WTC11 (cell line): ENCODE results near the gene ARL9. TPM values are rescaled to one million over a fixed set of nuclear protein-coding genes. Genes with fewer than 3 reads are reported as not detected.

ENCODE experiments used
- ATAC-seq: fragments of 200-7000 bp; cut with Tn5 transposase; 2 replicates; pipeline ENCODE4 v1.10.0; 2021; ENCODE audit warnings: mild to moderate bottlenecking, moderate library complexity
- CTCF ChIA-PET: fragments of 300-600 bp; sonication (Branson Sonifier 250); formaldehyde crosslinking; loops from one replicate; lab custom pipeline; 2021; ENCODE audit warnings: antibody characterized with exemption; lab: Charles Lee
- POLR2A ChIA-PET: fragments of 350-600 bp; sonication (Branson Sonifier 250); formaldehyde crosslinking; loops from one replicate; lab custom pipeline; 2021; ENCODE audit warnings: antibody characterized with exemption; lab: Charles Lee
- DNase-seq: peaks from one replicate; pipeline ENCODE4 v3.0.0; 2021; ENCODE audit warnings: low spot score
- H3K27ac Mint-ChIP-seq: 2 replicates; pipeline ENCODE4 v1.8.0; 2021; ENCODE audit warnings: mixed read lengths
- H3K27me3 Mint-ChIP-seq: 2 replicates; pipeline ENCODE4 v1.8.0; 2021; ENCODE audit warnings: low read depth, mild to moderate bottlenecking, moderate library complexity, mixed read lengths
- H3K36me3 Mint-ChIP-seq: 2 replicates; pipeline ENCODE4 v1.8.0; 2021; ENCODE audit warnings: mixed read lengths
- H3K4me1 Mint-ChIP-seq: 2 replicates; pipeline ENCODE4 v1.8.0; 2022; ENCODE audit warnings: mixed read lengths
- H3K4me3 Mint-ChIP-seq: 2 replicates; pipeline ENCODE4 v1.8.0; 2021; ENCODE audit warnings: mild to moderate bottlenecking, moderate library complexity, mixed read lengths
- H3K9me3 Mint-ChIP-seq: 2 replicates; pipeline ENCODE4 v1.8.0; 2021; ENCODE audit warnings: mixed read lengths
- FOXJ3 ChIP-seq: sonication (generic); formaldehyde crosslinking; IDR thresholded peaks from 2 replicates; pipeline ENCODE4 v1.9.0; 2021; ENCODE audit warnings: missing genetic modification reagents, mild to moderate bottlenecking, borderline replicate concordance
- FOXK1 ChIP-seq: sonication (generic); formaldehyde crosslinking; IDR thresholded peaks from 2 replicates; pipeline ENCODE4 v1.8.0; 2022; ENCODE audit warnings: mild to moderate bottlenecking, moderate library complexity, missing genetic modification reagents
- FOXP1 ChIP-seq: sonication (generic); formaldehyde crosslinking; IDR thresholded peaks from 2 replicates; pipeline ENCODE4 v1.8.0; 2022; ENCODE audit warnings: missing genetic modification reagents, mild to moderate bottlenecking, moderate library complexity, borderline replicate concordance
- GTF2I ChIP-seq: fragments of 250-450 bp; sonication (Bioruptor Pico); conservative IDR thresholded peaks from 2 replicates; pipeline ENCODE4 v1.4.0; 2021; ENCODE audit warnings: mild to moderate bottlenecking
- HMGA2 ChIP-seq: fragments of 250-450 bp; sonication (Bioruptor Pico); IDR thresholded peaks from 2 replicates; pipeline ENCODE4 v1.4.0; 2021; ENCODE audit warnings: mild to moderate bottlenecking, moderate library complexity
- STAT6 ChIP-seq: sonication (generic); formaldehyde crosslinking; conservative IDR thresholded peaks from 2 replicates; pipeline ENCODE4 v1.8.1; 2023; ENCODE audit warnings: mild to moderate bottlenecking, low read depth, missing genetic modification reagents, moderate library complexity
- TCF7 ChIP-seq: sonication (generic); formaldehyde crosslinking; IDR thresholded peaks from 2 replicates; pipeline ENCODE4 v1.8.0; 2022; ENCODE audit warnings: mild to moderate bottlenecking, low read depth, missing genetic modification reagents, moderate library complexity
- ZBTB21 ChIP-seq: sonication (generic); formaldehyde crosslinking; IDR thresholded peaks from 2 replicates; pipeline ENCODE4 v1.8.1; 2023; ENCODE audit warnings: mild to moderate bottlenecking, missing genetic modification reagents, borderline replicate concordance
- total RNA-seq: library from RNA; stranded (reverse); gene quantifications from 3 replicates; pipeline ENCODE4 v1.2.3, GENCODE V29; 2021
- TF ChIP-seq, protein P1 (sequence below): fragments of 250-450 bp; sonication (Bioruptor Pico); IDR thresholded peaks from 2 replicates; pipeline ENCODE4 v1.9.0; 2021; ENCODE audit warnings: mild to moderate bottlenecking, borderline replicate concordance
- TF ChIP-seq, protein P2 (sequence below): sonication (generic); formaldehyde crosslinking; IDR thresholded peaks from 2 replicates; pipeline ENCODE4 v1.8.0; 2022; ENCODE audit warnings: missing genetic modification reagents
- TF ChIP-seq, protein P3 (sequence below): fragments of 250-450 bp; sonication (Bioruptor Pico); conservative IDR thresholded peaks from 2 replicates; pipeline ENCODE4 v1.9.0; 2021; ENCODE audit warnings: mild to moderate bottlenecking

ARL9 gene
- total RNA-seq, 1 experiment from 2014 or later = 0.48 TPM

GRCh38 chr4:56513517-56513916 lies 7.9 kb downstream of the ARL9 start (continued):
- TF ChIP-seq FOXK1 (CRISPR knock-in tag) = no peak
- TF ChIP-seq GTF2I (CRISPR knock-in tag) = no peak
- TF ChIP-seq, protein P1, sequence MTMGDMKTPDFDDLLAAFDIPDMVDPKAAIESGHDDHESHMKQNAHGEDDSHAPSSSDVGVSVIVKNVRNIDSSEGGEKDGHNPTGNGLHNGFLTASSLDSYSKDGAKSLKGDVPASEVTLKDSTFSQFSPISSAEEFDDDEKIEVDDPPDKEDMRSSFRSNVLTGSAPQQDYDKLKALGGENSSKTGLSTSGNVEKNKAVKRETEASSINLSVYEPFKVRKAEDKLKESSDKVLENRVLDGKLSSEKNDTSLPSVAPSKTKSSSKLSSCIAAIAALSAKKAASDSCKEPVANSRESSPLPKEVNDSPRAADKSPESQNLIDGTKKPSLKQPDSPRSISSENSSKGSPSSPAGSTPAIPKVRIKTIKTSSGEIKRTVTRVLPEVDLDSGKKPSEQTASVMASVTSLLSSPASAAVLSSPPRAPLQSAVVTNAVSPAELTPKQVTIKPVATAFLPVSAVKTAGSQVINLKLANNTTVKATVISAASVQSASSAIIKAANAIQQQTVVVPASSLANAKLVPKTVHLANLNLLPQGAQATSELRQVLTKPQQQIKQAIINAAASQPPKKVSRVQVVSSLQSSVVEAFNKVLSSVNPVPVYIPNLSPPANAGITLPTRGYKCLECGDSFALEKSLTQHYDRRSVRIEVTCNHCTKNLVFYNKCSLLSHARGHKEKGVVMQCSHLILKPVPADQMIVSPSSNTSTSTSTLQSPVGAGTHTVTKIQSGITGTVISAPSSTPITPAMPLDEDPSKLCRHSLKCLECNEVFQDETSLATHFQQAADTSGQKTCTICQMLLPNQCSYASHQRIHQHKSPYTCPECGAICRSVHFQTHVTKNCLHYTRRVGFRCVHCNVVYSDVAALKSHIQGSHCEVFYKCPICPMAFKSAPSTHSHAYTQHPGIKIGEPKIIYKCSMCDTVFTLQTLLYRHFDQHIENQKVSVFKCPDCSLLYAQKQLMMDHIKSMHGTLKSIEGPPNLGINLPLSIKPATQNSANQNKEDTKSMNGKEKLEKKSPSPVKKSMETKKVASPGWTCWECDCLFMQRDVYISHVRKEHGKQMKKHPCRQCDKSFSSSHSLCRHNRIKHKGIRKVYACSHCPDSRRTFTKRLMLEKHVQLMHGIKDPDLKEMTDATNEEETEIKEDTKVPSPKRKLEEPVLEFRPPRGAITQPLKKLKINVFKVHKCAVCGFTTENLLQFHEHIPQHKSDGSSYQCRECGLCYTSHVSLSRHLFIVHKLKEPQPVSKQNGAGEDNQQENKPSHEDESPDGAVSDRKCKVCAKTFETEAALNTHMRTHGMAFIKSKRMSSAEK (CRISPR knock-in tag) = no peak
- TF ChIP-seq STAT6 = no peak
- TF ChIP-seq, all 79 proteins: peak for 0

DNA sequence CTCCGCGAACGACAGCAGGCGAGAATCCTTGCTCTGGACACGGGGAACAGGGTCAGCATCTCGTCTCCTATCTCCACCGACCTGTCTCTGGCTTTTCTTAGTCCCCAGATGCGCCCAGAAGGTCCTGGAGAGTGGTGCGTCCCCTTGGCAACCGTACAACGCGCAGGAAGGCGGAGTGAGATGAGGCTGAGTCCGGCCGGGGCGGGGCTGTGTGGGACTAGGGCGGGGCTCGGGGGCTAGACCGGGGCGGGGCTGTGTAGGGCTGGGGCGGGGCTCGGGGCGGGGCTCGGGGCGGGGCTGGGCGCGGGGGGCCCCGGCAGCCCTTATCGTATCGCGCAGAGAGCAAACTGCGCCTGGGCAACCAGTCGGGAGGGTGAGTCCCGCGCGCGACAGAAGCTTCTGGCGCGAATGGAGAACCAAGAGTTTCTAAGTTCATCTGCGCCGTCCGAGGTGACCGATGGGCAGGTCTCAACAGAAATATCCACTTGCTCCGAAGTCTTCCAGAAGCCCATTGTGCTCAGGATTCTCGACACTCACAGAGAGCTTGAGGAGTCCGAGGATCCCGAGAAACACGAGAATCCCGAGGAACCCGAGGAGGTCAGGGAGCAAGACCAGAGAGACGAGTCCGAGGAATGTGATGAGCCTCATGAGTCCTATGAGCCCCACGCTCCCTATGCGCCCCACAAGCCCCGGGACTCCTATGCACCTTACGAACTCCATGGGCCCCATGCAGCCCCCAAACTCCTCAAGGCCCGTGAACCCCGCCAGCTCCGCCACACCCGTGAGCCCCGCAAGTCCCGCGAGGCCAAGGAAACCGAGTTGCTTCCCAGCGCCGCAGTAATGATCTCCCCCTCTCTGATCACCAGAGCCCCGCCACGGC lies 24.9 kb downstream of the ARL9 start:
- Mint-ChIP-seq H3K9me3 (no peaks in the 10 kb centered on the region), H3K4me3 (peak overlapping the region; percentile 55), H3K27ac (no peak overlapping the region), H3K27me3 (peaks cover 47% of the 10 kb centered on the region), H3K36me3 (no peaks in the 10 kb centered on the region), H3K4me1 (no peaks in the 10 kb centered on the region)
- ChIA-PET CTCF (interaction anchor here (1.1 to 1.9 kb wide), 4 partner anchors 9 to 306 kb away, joined by 4 to 6 read pairs (median 4); partner anchors contain the start of gene ARL9), POLR2A (no interaction called here)
- ATAC-seq = peak; percentile 99
- DNase-seq = peak; percentile 90
- peak; percentile 47; the same call in 1 of the 2 replicates for TF ChIP-seq FOXP1 (CRISPR knock-in tag)
- TF ChIP-seq, protein P2, sequence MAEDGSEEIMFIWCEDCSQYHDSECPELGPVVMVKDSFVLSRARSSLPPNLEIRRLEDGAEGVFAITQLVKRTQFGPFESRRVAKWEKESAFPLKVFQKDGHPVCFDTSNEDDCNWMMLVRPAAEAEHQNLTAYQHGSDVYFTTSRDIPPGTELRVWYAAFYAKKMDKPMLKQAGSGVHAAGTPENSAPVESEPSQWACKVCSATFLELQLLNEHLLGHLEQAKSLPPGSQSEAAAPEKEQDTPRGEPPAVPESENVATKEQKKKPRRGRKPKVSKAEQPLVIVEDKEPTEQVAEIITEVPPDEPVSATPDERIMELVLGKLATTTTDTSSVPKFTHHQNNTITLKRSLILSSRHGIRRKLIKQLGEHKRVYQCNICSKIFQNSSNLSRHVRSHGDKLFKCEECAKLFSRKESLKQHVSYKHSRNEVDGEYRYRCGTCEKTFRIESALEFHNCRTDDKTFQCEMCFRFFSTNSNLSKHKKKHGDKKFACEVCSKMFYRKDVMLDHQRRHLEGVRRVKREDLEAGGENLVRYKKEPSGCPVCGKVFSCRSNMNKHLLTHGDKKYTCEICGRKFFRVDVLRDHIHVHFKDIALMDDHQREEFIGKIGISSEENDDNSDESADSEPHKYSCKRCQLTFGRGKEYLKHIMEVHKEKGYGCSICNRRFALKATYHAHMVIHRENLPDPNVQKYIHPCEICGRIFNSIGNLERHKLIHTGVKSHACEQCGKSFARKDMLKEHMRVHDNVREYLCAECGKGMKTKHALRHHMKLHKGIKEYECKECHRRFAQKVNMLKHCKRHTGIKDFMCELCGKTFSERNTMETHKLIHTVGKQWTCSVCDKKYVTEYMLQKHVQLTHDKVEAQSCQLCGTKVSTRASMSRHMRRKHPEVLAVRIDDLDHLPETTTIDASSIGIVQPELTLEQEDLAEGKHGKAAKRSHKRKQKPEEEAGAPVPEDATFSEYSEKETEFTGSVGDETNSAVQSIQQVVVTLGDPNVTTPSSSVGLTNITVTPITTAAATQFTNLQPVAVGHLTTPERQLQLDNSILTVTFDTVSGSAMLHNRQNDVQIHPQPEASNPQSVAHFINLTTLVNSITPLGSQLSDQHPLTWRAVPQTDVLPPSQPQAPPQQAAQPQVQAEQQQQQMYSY (CRISPR knock-in tag) = no peak

DNA sequence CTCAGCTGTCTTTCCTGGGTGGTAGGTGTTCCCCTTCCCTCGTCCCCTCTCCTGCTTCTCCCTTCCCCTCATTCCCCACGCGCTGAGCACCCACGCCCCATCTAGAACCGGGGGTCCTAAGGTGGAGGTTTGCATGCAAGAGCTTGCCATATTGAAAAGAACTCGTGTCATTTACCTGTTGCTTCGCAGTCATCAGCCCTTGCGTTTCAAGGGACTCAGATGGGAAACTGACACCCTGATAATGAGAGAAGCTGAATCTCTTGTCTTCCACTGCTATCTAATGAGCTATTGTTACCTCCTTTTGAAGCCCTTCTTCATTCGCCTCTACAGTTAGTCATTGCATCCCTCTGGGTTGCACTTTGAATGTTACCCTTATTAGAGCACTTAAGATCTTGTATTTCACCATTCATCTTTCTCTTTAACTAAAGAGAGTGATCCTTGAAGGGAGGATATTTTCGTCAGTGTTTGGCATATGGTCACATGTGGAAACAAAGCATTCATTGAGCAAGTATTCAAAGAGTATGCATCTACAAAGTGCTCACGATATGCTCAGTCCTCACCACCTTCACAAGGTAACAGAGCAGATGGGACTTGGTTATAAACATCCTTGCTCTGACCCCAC lies 25.7 kb downstream of the ARL9 start:
- H3K36me3 Mint-ChIP-seq = no peaks in the 10 kb centered on the region
- H3K9me3 Mint-ChIP-seq = no peaks in the 10 kb centered on the region
- no peak overlapping the region for H3K4me3 Mint-ChIP-seq
- H3K27me3 Mint-ChIP-seq = peaks cover 40% of the 10 kb centered on the region
- CTCF ChIA-PET = interaction anchor here (1.1 to 1.9 kb wide), 4 partner anchors 8 to 305 kb away, joined by 4 to 6 read pairs (median 4); partner anchors contain the start of gene ARL9
- no peak for DNase-seq
- no peak for ATAC-seq
- no peaks in the 10 kb centered on the region for H3K4me1 Mint-ChIP-seq
- POLR2A ChIA-PET = no interaction called here
- H3K27ac Mint-ChIP-seq = no peak overlapping the region
- TF ChIP-seq, protein P1 (CRISPR knock-in tag) = no peak
- no peak for TF ChIP-seq HMGA2 (CRISPR knock-in tag)
- TF ChIP-seq FOXJ3 (CRISPR knock-in tag) = no peak
- TF ChIP-seq FOXK1 (CRISPR knock-in tag) = no peak
- TF ChIP-seq TCF7 = no peak
- TF ChIP-seq, protein P3, sequence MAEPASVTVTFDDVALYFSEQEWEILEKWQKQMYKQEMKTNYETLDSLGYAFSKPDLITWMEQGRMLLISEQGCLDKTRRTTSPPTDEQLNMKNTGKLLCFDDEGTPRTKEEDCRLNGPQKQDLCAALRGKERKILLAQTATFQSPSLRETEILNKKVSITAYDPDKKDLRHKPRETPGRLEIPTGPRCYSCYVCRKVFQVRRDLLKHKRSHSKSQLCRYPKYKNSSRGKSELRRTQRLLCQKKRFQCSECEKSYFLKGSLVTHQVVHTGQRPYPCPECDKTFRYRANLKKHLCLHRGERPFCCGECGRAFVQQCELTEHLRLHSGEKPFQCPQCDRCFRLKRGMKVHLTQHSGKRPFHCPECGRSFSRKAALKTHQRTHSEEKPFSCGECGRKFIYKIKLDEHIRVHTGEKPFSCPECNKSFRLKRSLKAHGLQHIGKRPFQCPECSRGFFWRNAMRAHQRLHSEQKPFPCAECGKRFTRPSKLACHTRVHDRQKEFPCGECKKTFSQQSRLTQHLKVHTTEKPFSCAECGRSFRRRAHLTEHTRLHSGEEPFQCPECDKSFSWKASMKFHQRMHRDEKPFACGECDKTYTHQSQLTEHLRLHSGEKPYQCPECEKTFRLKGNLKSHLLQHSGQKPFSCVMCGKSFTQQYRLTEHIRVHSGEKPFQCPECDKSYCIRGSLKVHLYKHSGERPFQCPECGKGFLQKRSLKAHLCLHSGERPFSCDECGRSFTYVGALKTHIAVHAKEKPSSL (CRISPR knock-in tag) = no peak
- TF ChIP-seq ZBTB21 = no peak
